Measurements from ENCODE around the gene NUP93.

Gene NUP93

GRCh38 chr16:56859636-56860035 is 129.7 kb downstream of the NUP93 start:
- TF ChIP-seq CTBP1 (IDR thresholded peaks at IDR 0.05; ENCODE audit: borderline replicate concordance) (no peak), BHLHE40 (IDR thresholded peaks at IDR 0.05; ENCODE audit: borderline replicate concordance) (no peak), ARNT (IDR thresholded peaks at IDR 0.05) (no peak), TARDBP (IDR thresholded peaks at IDR 0.05) (no peak), HDGF (IDR thresholded peaks at IDR 0.05; ENCODE audit: borderline replicate concordance) (no peak), FOXK2 (IDR thresholded peaks at IDR 0.05) (no peak), FOXA1 (IDR thresholded peaks at IDR 0.05) (no peak), ZNF384 (IDR thresholded peaks at IDR 0.05) (no peak), NFRKB (IDR thresholded peaks at IDR 0.05) (no peak), L3MBTL2 (conservative IDR thresholded peaks at IDR 0.05) (no peak), FOXM1 (IDR thresholded peaks at IDR 0.05; ENCODE audit: borderline replicate concordance) (no peak), LEF1 (IDR thresholded peaks at IDR 0.05; ENCODE audit: borderline replicate concordance) (no peak), PKNOX1 (IDR thresholded peaks at IDR 0.05) (no peak), SUZ12 (IDR thresholded peaks at IDR 0.05) (no peak), SP1 (IDR thresholded peaks at IDR 0.05) (no peak), ELF4 (IDR thresholded peaks at IDR 0.05) (no peak)
- ChIA-PET CTCF (no interaction called here), POLR2A (interaction anchor here (0.9 to 1.7 kb wide), 2 partner anchors 72 to 73 kb away, joined by 3 to 6 read pairs; partner anchors contain the start of gene HERPUD1)
- no peak for DNase-seq (ENCODE audit: extremely low spot score)

GRCh38 chr16:56860226-56861020 is 130.5 kb downstream of the NUP93 start:
- CTCF ChIA-PET: no interaction called here
- TF ChIP-seq FOXK2 (IDR thresholded peaks at IDR 0.05) (no peak), FOXM1 (IDR thresholded peaks at IDR 0.05; ENCODE audit: borderline replicate concordance) (no peak), CTBP1 (IDR thresholded peaks at IDR 0.05; ENCODE audit: borderline replicate concordance) (no peak), SP1 (IDR thresholded peaks at IDR 0.05) (no peak), ARNT (IDR thresholded peaks at IDR 0.05) (no peak), LEF1 (IDR thresholded peaks at IDR 0.05; ENCODE audit: borderline replicate concordance) (no peak), TARDBP (IDR thresholded peaks at IDR 0.05) (no peak), SUZ12 (IDR thresholded peaks at IDR 0.05) (no peak), NFRKB (IDR thresholded peaks at IDR 0.05) (no peak), ZNF384 (IDR thresholded peaks at IDR 0.05) (no peak), HDGF (IDR thresholded peaks at IDR 0.05; ENCODE audit: borderline replicate concordance) (no peak), PKNOX1 (IDR thresholded peaks at IDR 0.05) (no peak), FOXA1 (IDR thresholded peaks at IDR 0.05) (no peak), ELF4 (IDR thresholded peaks at IDR 0.05) (no peak), BHLHE40 (IDR thresholded peaks at IDR 0.05; ENCODE audit: borderline replicate concordance) (no peak), L3MBTL2 (conservative IDR thresholded peaks at IDR 0.05) (no peak)
- POLR2A ChIA-PET: interaction anchor here (0.9 to 1.7 kb wide), 2 partner anchors 71 to 73 kb away, joined by 3 to 6 read pairs; partner anchors contain the start of gene HERPUD1
- no peak for DNase-seq (ENCODE audit: extremely low spot score)

- no peak for DNase-seq (ENCODE audit: extremely low spot score)
- POLR2A ChIA-PET: no interaction called here
- TF ChIP-seq NFRKB (IDR thresholded peaks at IDR 0.05) (no peak), FOXK2 (IDR thresholded peaks at IDR 0.05) (no peak), LEF1 (IDR thresholded peaks at IDR 0.05; ENCODE audit: borderline replicate concordance) (no peak), TARDBP (IDR thresholded peaks at IDR 0.05) (no peak), PKNOX1 (IDR thresholded peaks at IDR 0.05) (no peak), SUZ12 (IDR thresholded peaks at IDR 0.05) (no peak), FOXA1 (IDR thresholded peaks at IDR 0.05) (no peak), CTBP1 (IDR thresholded peaks at IDR 0.05; ENCODE audit: borderline replicate concordance) (no peak), L3MBTL2 (conservative IDR thresholded peaks at IDR 0.05) (no peak), FOXM1 (IDR thresholded peaks at IDR 0.05; ENCODE audit: borderline replicate concordance) (no peak), ELF4 (IDR thresholded peaks at IDR 0.05) (no peak), BHLHE40 (IDR thresholded peaks at IDR 0.05; ENCODE audit: borderline replicate concordance) (no peak)
- CTCF ChIA-PET: interaction anchor here (0.6 kb wide), 1 partner anchor 90 kb away, joined by 3 read pairs; no protein-coding TSS in a partner anchor
These were observed 131.2 kb downstream of the NUP93 start for GRCh38 chr16:56861092-56861610.

GRCh38 chr16:56861756-56862155 is 131.8 kb downstream of the NUP93 start:
- TF ChIP-seq ARNT (IDR thresholded peaks at IDR 0.05) (no peak), BHLHE40 (IDR thresholded peaks at IDR 0.05; ENCODE audit: borderline replicate concordance) (no peak), TARDBP (IDR thresholded peaks at IDR 0.05) (no peak), HDGF (IDR thresholded peaks at IDR 0.05; ENCODE audit: borderline replicate concordance) (no peak), CTBP1 (IDR thresholded peaks at IDR 0.05; ENCODE audit: borderline replicate concordance) (no peak)
- DNase-seq (ENCODE audit: extremely low spot score): no peak
- ChIA-PET POLR2A (interaction anchor here (2.1 kb wide), 1 partner anchor 69 kb away, joined by 12 read pairs; the partner anchor contains the start of gene HERPUD1), CTCF (interaction anchor here (0.6 to 1.9 kb wide), 2 partner anchors 90 to 102 kb away, joined by 3 to 4 read pairs; no protein-coding TSS in a partner anchor)

GRCh38 chr16:56862776-56863175 is 132.8 kb downstream of the NUP93 start:
- TF ChIP-seq BHLHE40 (IDR thresholded peaks at IDR 0.05; ENCODE audit: borderline replicate concordance) (no peak), FOXM1 (IDR thresholded peaks at IDR 0.05; ENCODE audit: borderline replicate concordance) (no peak), NFRKB (IDR thresholded peaks at IDR 0.05) (no peak), FOXA1 (IDR thresholded peaks at IDR 0.05) (no peak), SUZ12 (IDR thresholded peaks at IDR 0.05) (no peak), ELF4 (IDR thresholded peaks at IDR 0.05) (no peak), HDGF (IDR thresholded peaks at IDR 0.05; ENCODE audit: borderline replicate concordance) (no peak), L3MBTL2 (conservative IDR thresholded peaks at IDR 0.05) (no peak), ARNT (IDR thresholded peaks at IDR 0.05) (no peak), LEF1 (IDR thresholded peaks at IDR 0.05; ENCODE audit: borderline replicate concordance) (no peak), CTBP1 (IDR thresholded peaks at IDR 0.05; ENCODE audit: borderline replicate concordance) (no peak), FOXK2 (IDR thresholded peaks at IDR 0.05) (no peak), PKNOX1 (IDR thresholded peaks at IDR 0.05) (no peak), ZNF384 (IDR thresholded peaks at IDR 0.05) (no peak)
- ChIA-PET CTCF (interaction anchor here (1.4 to 1.9 kb wide), 2 partner anchors 70 to 101 kb away, joined by 3 to 4 read pairs; no protein-coding TSS in a partner anchor), POLR2A (interaction anchor here (2.1 kb wide), 1 partner anchor 68 kb away, joined by 12 read pairs; the partner anchor contains the start of gene HERPUD1)
- DNase-seq (ENCODE audit: extremely low spot score): no peak

Measured in HEK293T (cell line).